GM10266 (cell line): ENCODE results near the gene CDK5.

ENCODE experiments used
- DNase-seq: peaks from one replicate; pipeline ENCODE4 v3.0.0; 2012; ENCODE audit errors: extremely low spot score
- TF ChIP-seq, protein P1 (sequence below): IDR thresholded peaks from 2 replicates; pipeline ENCODE4 v1.5.1; 2012; ENCODE audit warnings: mild to moderate bottlenecking, low read depth; ENCODE audit not compliant: control insufficient read depth, insufficient read depth; ENCODE audit errors: missing control alignments

Gene CDK5

DNA sequence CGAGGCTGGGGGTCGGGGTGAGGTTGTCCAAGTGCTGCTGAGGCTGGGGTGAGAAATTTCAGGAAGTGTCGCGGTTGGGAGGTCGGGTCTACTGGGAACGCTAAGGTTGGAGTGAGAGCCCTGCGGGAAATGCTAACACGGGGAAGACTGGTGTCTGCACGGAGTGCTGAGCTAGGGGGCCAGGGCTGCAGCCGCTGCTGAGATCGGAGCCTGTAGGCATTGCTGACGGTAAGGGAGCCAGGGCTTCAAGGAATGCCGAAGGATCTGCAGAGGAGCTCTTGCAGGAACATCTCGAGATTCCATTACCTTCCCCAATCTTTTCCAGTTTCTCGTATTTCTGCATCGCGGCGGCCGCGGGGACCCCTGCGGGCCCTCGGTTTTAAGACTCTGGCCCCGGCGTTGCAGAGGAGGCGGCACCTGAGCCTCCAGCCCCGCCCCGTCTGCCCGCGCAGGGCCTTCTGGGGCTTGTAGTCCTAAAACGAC lies at the start of gene CDK5:
Gene CDK5 (minus strand): TSS at position 392 of the 483 bp plus-strand sequence. CDS start 49 bp downstream, at position 343.
- TF ChIP-seq, protein P1, sequence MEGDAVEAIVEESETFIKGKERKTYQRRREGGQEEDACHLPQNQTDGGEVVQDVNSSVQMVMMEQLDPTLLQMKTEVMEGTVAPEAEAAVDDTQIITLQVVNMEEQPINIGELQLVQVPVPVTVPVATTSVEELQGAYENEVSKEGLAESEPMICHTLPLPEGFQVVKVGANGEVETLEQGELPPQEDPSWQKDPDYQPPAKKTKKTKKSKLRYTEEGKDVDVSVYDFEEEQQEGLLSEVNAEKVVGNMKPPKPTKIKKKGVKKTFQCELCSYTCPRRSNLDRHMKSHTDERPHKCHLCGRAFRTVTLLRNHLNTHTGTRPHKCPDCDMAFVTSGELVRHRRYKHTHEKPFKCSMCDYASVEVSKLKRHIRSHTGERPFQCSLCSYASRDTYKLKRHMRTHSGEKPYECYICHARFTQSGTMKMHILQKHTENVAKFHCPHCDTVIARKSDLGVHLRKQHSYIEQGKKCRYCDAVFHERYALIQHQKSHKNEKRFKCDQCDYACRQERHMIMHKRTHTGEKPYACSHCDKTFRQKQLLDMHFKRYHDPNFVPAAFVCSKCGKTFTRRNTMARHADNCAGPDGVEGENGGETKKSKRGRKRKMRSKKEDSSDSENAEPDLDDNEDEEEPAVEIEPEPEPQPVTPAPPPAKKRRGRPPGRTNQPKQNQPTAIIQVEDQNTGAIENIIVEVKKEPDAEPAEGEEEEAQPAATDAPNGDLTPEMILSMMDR: no peak
- no peak for DNase-seq

DNA sequence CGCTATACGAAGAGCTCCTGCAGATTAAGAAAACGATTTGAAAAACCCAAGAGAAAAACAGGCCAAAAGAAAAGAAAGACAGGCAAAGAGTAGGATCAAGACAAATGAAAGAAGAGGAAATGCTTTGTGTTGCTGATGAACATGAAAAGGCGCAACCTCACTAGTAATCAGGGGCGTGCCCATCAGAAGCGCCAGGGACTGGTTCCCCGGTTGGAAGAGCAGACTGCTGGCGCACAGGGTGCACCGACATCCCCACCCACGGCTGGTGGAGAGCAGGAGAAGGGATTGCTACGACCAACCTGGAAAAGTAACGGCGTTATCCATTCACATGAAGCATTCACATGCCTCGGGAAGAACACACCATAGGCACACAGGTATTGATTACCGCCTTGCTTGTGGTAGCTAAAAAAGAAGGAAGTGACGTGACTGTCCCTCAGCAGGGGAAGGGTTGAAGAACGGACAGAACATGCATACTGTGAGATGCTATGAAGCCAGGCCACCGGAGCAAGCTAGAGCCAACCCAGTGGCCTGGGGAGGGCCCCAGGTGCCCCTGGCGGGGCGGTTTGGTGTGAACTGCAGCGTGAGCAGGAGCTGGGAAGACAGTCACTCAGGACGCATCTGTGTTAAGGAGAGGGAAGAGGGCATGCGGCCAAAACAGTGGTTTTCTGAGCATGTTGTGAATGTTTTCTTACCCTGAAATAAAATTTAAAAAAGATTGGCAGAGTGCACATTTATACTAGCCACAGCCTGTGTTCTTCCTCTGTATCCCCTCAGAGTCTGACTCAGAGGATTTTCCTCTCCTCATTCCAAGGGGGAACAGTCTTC lies 46.9 kb upstream of the CDK5 start:
- DNase-seq: no peak
- TF ChIP-seq, protein P1: no peak

DNA sequence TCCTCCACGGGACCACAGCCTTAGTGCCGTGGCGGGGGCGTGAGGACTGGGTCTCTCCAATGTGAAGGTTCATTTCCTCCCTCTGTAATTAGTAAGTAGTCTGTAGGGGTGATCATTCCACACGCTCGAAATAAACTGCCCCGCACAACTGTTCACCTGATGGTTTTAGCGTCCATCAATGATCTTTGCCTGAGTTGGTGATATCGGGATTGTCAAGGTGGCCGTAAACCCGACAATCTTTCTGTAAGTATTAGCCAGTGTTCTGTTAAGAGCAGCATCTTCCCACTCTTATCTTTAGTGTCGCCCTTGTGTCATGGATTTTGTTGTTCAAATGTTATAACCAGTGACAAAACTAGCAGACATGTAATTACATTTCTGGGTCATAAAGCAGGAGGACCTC lies 46.3 kb upstream of the CDK5 start:
- TF ChIP-seq, protein P1: no peak

DNA sequence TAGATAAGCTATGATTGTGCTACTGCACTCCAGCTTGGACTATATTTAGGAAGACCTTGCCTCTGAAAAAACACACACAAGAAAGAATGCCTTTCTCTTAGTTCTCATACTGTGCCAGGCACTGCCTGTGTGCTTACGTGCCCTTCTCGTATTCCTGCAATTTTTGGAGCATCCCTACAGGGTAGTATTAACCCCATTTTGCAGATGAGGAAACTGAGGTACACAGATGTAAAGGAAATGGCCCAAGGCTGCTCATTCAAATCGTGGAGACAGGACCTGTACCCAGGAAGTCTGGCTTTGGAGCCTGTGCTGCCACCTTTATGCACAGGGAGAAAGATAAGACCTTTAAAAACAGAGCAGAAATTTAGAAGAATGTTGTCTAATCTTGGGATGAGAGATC lies 45.3 kb upstream of the CDK5 start:
- TF ChIP-seq, protein P1: no peak
- DNase-seq: no peak

More for the DNA sequence above, 46.3 kb upstream of the CDK5 start:
- no peak for DNase-seq

DNA sequence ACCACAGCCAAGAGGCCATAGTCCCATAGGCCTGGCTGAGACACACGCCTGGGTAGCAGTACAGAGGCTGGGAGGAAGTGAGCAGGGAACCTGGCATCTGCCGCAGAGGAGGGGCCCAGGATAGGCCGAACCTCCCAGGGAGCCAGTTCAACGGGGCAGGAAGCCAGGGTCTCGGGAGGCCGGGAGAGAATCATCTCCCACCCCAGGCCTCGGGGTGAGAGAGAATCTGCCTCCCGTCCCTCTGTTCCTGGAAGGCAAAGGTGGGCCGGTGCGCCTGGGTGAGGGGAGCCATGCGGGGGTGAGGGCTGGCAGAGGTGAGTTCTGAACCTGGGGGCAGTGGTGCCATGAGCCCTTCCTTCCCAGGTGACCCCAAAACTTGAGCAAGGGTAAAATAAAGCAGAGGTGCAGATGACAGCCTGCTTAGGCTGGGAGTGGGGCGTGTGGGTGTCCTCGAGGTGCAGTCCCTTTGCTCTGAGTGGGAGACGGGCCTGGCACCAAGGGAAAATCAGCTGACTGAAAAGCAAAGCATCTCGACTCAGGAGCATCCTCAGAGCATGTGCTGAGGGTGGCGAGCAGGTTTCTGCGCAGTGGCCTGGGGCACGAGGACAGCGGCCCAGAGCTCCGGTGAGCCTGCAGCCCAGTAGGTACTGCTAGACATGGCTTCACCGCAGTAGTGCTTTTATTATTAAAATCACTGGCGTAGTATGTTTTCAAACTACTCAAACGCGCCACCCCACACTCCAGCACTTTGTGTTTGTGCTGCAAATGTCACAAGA lies 44.1 kb upstream of the CDK5 start:
- no peak for DNase-seq
- TF ChIP-seq, protein P1: no peak

DNA sequence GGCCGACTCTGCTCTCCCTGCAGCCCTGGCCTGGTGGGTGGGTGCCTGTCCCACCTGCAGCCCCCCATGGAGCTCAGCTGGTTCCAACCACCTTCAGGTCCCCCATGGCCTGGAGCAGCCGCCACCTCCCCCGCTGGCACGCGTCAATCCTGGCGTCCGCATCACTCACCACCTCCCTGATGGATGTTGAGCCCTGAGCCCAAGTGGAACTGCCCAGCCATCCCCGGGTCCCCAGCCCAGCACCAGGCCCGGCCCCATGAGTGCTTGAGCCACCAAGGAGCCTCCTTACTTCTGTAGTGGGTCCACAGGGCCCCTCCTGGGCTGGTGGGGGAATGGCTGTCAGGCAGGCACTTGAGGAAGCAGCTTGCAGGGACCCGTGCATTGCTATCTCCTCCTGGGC lies 43.2 kb upstream of the CDK5 start:
- TF ChIP-seq, protein P1: no peak
- DNase-seq: no peak
